Measurements from ENCODE around the gene HIVEP3.

GRCh38 chr1:41758500-41758899 lies 160.2 kb downstream of the HIVEP3 start:
- TF ChIP-seq CTCF (IDR thresholded peaks at IDR 0.05) = no peak
- no peak for TF ChIP-seq REST (IDR thresholded peaks at IDR 0.05; ENCODE audit: insufficient read depth in 1 of 2, low read depth in 2 of 2, low read length in 1 of 2)

Data from Panc1 (cell line).